ENCODE measurements around the gene CD99L2.
A peak's percentile ranks its signal among the peaks of the same experiment; 100 is the strongest.

Gene CD99L2

GRCh38 chrX:150898343-150899190 is at the start of gene CD99L2:
CD99L2 (minus strand) TSS chrX:150898668; CDS start chrX:150898588, 80 bp downstream.
- peak; percentile 93 for DNase-seq (ENCODE audit: low spot score)

GRCh38 chrX:150944233-150944632 is 45.8 kb upstream of the CD99L2 start:
- no peak for DNase-seq (ENCODE audit: low spot score)

GRCh38 chrX:150942942-150943594 is 44.6 kb upstream of the CD99L2 start:
- DNase-seq (ENCODE audit: low spot score), result no peak

GRCh38 chrX:150941580-150941979 is 43.1 kb upstream of the CD99L2 start:
- no peak for DNase-seq (ENCODE audit: low spot score)

GRCh38 chrX:150940844-150941495 is 42.5 kb upstream of the CD99L2 start:
- no peak for DNase-seq (ENCODE audit: low spot score)

- no peak for DNase-seq (ENCODE audit: low spot score)
These were observed 38.1 kb upstream of the CD99L2 start for GRCh38 chrX:150936556-150936955.

- no peak for DNase-seq (ENCODE audit: low spot score)
These were observed 37.0 kb upstream of the CD99L2 start for GRCh38 chrX:150935467-150935866.

GRCh38 chrX:150934453-150934852 is 36.0 kb upstream of the CD99L2 start:
- no peak for DNase-seq (ENCODE audit: low spot score)

- no peak for DNase-seq (ENCODE audit: low spot score)
These were observed 35.5 kb upstream of the CD99L2 start for GRCh38 chrX:150933945-150934350.

- no peak for DNase-seq (ENCODE audit: low spot score)
These were observed 30.6 kb upstream of the CD99L2 start for GRCh38 chrX:150929058-150929457.

GRCh38 chrX:150926791-150927190 is 28.3 kb upstream of the CD99L2 start:
- DNase-seq (ENCODE audit: low spot score), result no peak

- no peak for DNase-seq (ENCODE audit: low spot score)
These were observed 27.8 kb upstream of the CD99L2 start for GRCh38 chrX:150926304-150926703.

GRCh38 chrX:150919401-150919800 is 20.9 kb upstream of the CD99L2 start:
- no peak for DNase-seq (ENCODE audit: low spot score)

GRCh38 chrX:150913511-150913910 is 15.0 kb upstream of the CD99L2 start:
- no peak for DNase-seq (ENCODE audit: low spot score)

GRCh38 chrX:150907474-150907873 is 9.0 kb upstream of the CD99L2 start:
- no peak for DNase-seq (ENCODE audit: low spot score)

GRCh38 chrX:150906694-150907093 is 8.2 kb upstream of the CD99L2 start:
- DNase-seq (ENCODE audit: low spot score), result no peak

- no peak for DNase-seq (ENCODE audit: low spot score)
These were observed 6.8 kb upstream of the CD99L2 start for GRCh38 chrX:150905293-150905692.

- no peak for DNase-seq (ENCODE audit: low spot score)
These were observed 4.6 kb upstream of the CD99L2 start for GRCh38 chrX:150903110-150903508.

- DNase-seq (ENCODE audit: low spot score), result peak; percentile 52
These were observed 4.1 kb upstream of the CD99L2 start for GRCh38 chrX:150902434-150903109.

- DNase-seq (ENCODE audit: low spot score), result peak; percentile 54
These were observed 806 bp upstream of the CD99L2 start for GRCh38 chrX:150899191-150899757.

GRCh38 chrX:150897421-150898320 is 797 bp downstream of the CD99L2 start:
- DNase-seq (ENCODE audit: low spot score), result peak; percentile 48

All from ecto neural progenitor cell (in vitro differentiated cells).